ENCODE data around the gene NRXN3. TPM values are rescaled to one million over a fixed set of nuclear protein-coding genes. Genes with fewer than 3 reads are reported as not detected.

Gene NRXN3
- total RNA-seq, 2 donors from 2014 or later: not detected

DNA sequence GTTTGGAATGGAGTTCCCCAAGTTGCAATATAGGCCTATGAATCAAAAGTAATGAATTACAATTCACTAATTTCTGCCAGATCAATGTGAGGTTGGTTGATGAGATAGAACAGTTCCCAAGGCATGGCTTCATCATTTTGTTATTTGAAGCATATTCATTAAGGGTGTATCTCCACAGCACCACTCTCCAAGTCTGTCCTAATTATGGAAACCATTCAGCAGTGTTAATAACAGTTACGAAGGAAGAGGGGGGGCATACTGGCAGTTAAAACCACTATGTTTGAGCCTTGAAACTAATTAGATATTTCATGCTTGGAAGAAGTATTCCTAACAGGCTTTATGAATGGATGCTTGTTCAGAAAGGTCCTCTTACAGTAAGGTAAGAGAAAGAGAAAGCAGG, 1520.8 kb downstream of the NRXN3 start:
- no peak overlapping the region for H3K27ac Mint-ChIP-seq
- H3K36me3 Mint-ChIP-seq (ENCODE audit: insufficient read depth in 2 of 2): no peaks in the 10 kb centered on the region
- ATAC-seq (replicated peaks in 1 of 2) (no peak), DNase-seq (no peak)
- no peaks in the 10 kb centered on the region for H3K9me3 Mint-ChIP-seq
- no peak overlapping the region for H3K4me3 Mint-ChIP-seq
- no peaks in the 10 kb centered on the region for H3K4me1 Mint-ChIP-seq (ENCODE audit: low read depth)
- H3K27me3 Mint-ChIP-seq (ENCODE audit: low read depth): no peaks in the 10 kb centered on the region

GRCh38 chr14:79693935-79694334, 1523.8 kb downstream of the NRXN3 start:
- ATAC-seq (replicated peaks in 1 of 2): no peak
- Mint-ChIP-seq H3K27me3 (ENCODE audit: low read depth) (no peaks in the 10 kb centered on the region), H3K36me3 (ENCODE audit: insufficient read depth in 2 of 2) (no peaks in the 10 kb centered on the region), H3K9me3 (no peaks in the 10 kb centered on the region), H3K27ac (no peak overlapping the region), H3K4me1 (ENCODE audit: low read depth) (no peaks in the 10 kb centered on the region), H3K4me3 (no peak overlapping the region)
- no peak for DNase-seq

GRCh38 chr14:79695307-79695706, 1525.1 kb downstream of the NRXN3 start:
- ATAC-seq (replicated peaks in 1 of 2) (no peak), DNase-seq (no peak)
- Mint-ChIP-seq H3K4me1 (ENCODE audit: low read depth) (no peaks in the 10 kb centered on the region), H3K27me3 (ENCODE audit: low read depth) (no peaks in the 10 kb centered on the region), H3K4me3 (no peak overlapping the region), H3K36me3 (ENCODE audit: insufficient read depth in 2 of 2) (no peaks in the 10 kb centered on the region), H3K9me3 (no peaks in the 10 kb centered on the region), H3K27ac (no peak overlapping the region)

- Mint-ChIP-seq H3K27me3 (ENCODE audit: low read depth) (no peaks in the 10 kb centered on the region), H3K4me3 (no peak overlapping the region), H3K36me3 (ENCODE audit: insufficient read depth in 2 of 2) (no peaks in the 10 kb centered on the region), H3K9me3 (peaks cover 0 to 2% of the 10 kb centered on the region in 2 donors), H3K4me1 (ENCODE audit: low read depth) (no peaks in the 10 kb centered on the region), H3K27ac (no peak overlapping the region)
- no peak for DNase-seq
- no peak for ATAC-seq (replicated peaks in 1 of 2)
These were observed 1528.1 kb downstream of the NRXN3 start for GRCh38 chr14:79698298-79698711.

DNA sequence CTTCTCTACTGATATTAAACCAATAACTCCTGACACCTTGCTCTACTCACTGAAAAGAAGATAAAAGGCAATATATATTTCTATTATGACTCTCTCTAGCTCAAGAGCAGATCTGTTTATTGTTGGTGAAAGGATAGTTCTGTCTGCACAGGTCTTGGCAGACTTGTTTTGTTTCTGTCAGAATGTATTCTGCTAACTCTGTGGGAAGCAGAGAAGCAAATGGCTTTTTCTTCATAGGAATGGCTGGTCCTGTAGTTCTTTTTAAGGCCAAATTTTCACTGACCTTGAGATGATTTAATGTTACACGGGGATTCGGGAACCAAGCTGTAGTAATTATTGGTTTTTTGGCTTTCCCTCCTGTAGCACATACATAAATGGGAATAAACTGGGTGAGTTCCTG, 1529.0 kb downstream of the NRXN3 start:
- no peaks in the 10 kb centered on the region for H3K4me1 Mint-ChIP-seq (ENCODE audit: low read depth)
- DNase-seq: no peak
- no peaks in the 10 kb centered on the region for H3K27me3 Mint-ChIP-seq (ENCODE audit: low read depth)
- no peaks in the 10 kb centered on the region for H3K36me3 Mint-ChIP-seq (ENCODE audit: insufficient read depth in 2 of 2)
- H3K27ac Mint-ChIP-seq: no peak overlapping the region
- H3K4me3 Mint-ChIP-seq: no peak overlapping the region
- no peak for ATAC-seq (replicated peaks in 1 of 2)
- H3K9me3 Mint-ChIP-seq: peaks cover 0 to 2% of the 10 kb centered on the region in 2 donors

- Mint-ChIP-seq H3K27me3 (ENCODE audit: low read depth) (no peaks in the 10 kb centered on the region), H3K4me3 (no peak overlapping the region), H3K27ac (no peak overlapping the region), H3K9me3 (peaks cover 0 to 2% of the 10 kb centered on the region in 2 donors), H3K36me3 (ENCODE audit: insufficient read depth in 2 of 2) (no peaks in the 10 kb centered on the region), H3K4me1 (ENCODE audit: low read depth) (no peaks in the 10 kb centered on the region)
- DNase-seq: no peak
- ATAC-seq (replicated peaks in 1 of 2): no peak
These were observed 1531.2 kb downstream of the NRXN3 start for GRCh38 chr14:79701371-79701770.

DNA sequence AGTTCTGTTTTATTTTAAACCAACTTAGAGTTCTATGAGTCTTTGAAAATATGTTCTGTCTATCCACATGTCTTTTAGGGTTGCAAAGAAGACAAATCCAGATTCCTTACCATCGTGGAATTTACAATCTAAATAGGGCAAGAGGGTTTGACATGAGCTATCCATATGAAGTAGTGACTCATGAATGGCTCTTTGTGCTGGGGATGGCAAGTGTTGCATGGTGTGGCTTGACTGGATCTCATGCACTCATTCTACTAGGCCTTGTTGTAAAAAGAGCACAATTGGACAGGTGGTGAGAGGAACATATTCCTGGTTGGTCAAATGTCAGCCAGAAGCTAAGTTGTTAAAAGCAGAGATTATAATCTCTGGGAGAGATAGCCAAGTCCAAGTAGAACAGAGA, 1532.0 kb downstream of the NRXN3 start:
- Mint-ChIP-seq H3K9me3 (peaks cover 0 to 7% of the 10 kb centered on the region in 2 donors), H3K27me3 (ENCODE audit: low read depth) (no peaks in the 10 kb centered on the region), H3K36me3 (ENCODE audit: insufficient read depth in 2 of 2) (no peaks in the 10 kb centered on the region), H3K4me1 (ENCODE audit: low read depth) (no peaks in the 10 kb centered on the region), H3K4me3 (no peak overlapping the region), H3K27ac (no peak overlapping the region)
- ATAC-seq (replicated peaks in 1 of 2): no peak
- no peak for DNase-seq

DNA sequence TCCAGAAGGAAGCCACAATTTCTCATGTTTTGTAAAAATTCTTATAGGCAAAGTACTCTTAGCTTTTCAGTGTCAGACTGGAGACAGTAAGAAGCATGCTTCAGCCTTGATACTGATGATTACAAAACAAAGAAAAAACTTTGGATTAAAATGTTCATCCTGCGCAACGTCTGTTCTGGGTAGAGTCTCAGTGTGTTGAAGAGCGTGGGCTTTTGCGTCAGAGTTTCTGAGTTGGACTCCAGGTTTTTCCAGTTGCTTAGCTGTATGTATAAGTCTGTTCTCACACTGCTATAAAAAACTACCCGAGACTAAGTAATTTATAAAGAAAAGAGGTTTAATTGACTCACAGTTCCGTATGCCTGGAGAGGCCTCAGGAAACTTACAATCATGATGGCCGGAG, 1533.0 kb downstream of the NRXN3 start:
- Mint-ChIP-seq H3K27ac (no peak overlapping the region), H3K9me3 (peaks cover 2 to 8% of the 10 kb centered on the region in 2 donors), H3K4me3 (no peak overlapping the region), H3K36me3 (ENCODE audit: insufficient read depth in 2 of 2) (no peaks in the 10 kb centered on the region), H3K27me3 (ENCODE audit: low read depth) (no peaks in the 10 kb centered on the region), H3K4me1 (ENCODE audit: low read depth) (no peaks in the 10 kb centered on the region)
- no peak for ATAC-seq (replicated peaks in 1 of 2)
- DNase-seq: no peak

GRCh38 chr14:79704041-79704807, 1534.1 kb downstream of the NRXN3 start:
- no peak overlapping the region for H3K4me3 Mint-ChIP-seq
- no peaks in the 10 kb centered on the region for H3K36me3 Mint-ChIP-seq (ENCODE audit: insufficient read depth in 2 of 2)
- no peak overlapping the region for H3K27ac Mint-ChIP-seq
- no peaks in the 10 kb centered on the region for H3K4me1 Mint-ChIP-seq (ENCODE audit: low read depth)
- ATAC-seq (replicated peaks in 1 of 2) (no peak), DNase-seq (no peak)
- no peaks in the 10 kb centered on the region for H3K27me3 Mint-ChIP-seq (ENCODE audit: low read depth)
- peaks cover 2 to 12% of the 10 kb centered on the region in 2 donors for H3K9me3 Mint-ChIP-seq

GRCh38 chr14:79705126-79705894, 1535.1 kb downstream of the NRXN3 start:
- Mint-ChIP-seq H3K36me3 (ENCODE audit: insufficient read depth in 2 of 2) (no peaks in the 10 kb centered on the region), H3K4me1 (ENCODE audit: low read depth) (no peaks in the 10 kb centered on the region)
- no peak for DNase-seq

GRCh38 chr14:79706382-79706781, 1536.2 kb downstream of the NRXN3 start:
- no peak overlapping the region for H3K4me3 Mint-ChIP-seq
- no peak for ATAC-seq (replicated peaks in 1 of 2)
- no peaks in the 10 kb centered on the region for H3K27me3 Mint-ChIP-seq (ENCODE audit: low read depth)
- H3K36me3 Mint-ChIP-seq (ENCODE audit: insufficient read depth in 2 of 2): no peaks in the 10 kb centered on the region
- peaks cover 2 to 12% of the 10 kb centered on the region in 2 donors for H3K9me3 Mint-ChIP-seq
- DNase-seq: no peak
- no peaks in the 10 kb centered on the region for H3K4me1 Mint-ChIP-seq (ENCODE audit: low read depth)
- no peak overlapping the region for H3K27ac Mint-ChIP-seq

More at GRCh38 chr14:79705126-79705894, 1535.1 kb downstream of the NRXN3 start:
- Mint-ChIP-seq H3K4me3 (no peak overlapping the region), H3K27ac (no peak overlapping the region), H3K27me3 (ENCODE audit: low read depth) (no peaks in the 10 kb centered on the region), H3K9me3 (peaks cover 2 to 12% of the 10 kb centered on the region in 2 donors)
- ATAC-seq (replicated peaks in 1 of 2): no peak

GRCh38 chr14:79708426-79709388, 1538.5 kb downstream of the NRXN3 start:
- DNase-seq: no peak
- Mint-ChIP-seq H3K9me3 (peaks cover 8 to 13% of the 10 kb centered on the region in 2 donors), H3K27me3 (ENCODE audit: low read depth) (no peaks in the 10 kb centered on the region), H3K4me3 (no peak overlapping the region), H3K4me1 (ENCODE audit: low read depth) (no peaks in the 10 kb centered on the region), H3K27ac (no peak overlapping the region), H3K36me3 (ENCODE audit: insufficient read depth in 2 of 2) (no peaks in the 10 kb centered on the region)
- ATAC-seq (replicated peaks in 1 of 2): no peak

DNA sequence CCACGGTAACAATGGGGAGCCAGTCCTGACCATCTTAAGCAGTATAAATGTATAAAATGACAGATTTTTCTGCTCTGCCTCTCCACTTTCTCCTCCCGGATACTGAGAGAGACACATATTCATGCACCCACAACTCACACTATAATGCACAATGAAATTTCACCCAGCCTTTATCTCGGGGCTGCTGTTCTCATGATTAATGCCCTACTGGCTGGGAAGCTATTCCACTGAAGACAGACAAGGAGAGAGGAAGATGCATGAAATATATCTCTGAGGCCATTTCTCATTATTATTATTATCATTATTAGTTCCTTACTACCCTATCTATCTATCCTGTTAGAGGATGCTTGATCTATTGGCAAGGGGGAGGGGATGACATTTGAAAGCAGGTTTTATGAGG, 1539.4 kb downstream of the NRXN3 start:
- H3K9me3 Mint-ChIP-seq: peaks cover 8 to 13% of the 10 kb centered on the region in 2 donors
- no peaks in the 10 kb centered on the region for H3K4me1 Mint-ChIP-seq (ENCODE audit: low read depth)
- no peaks in the 10 kb centered on the region for H3K27me3 Mint-ChIP-seq (ENCODE audit: low read depth)
- H3K4me3 Mint-ChIP-seq: no peak overlapping the region
- DNase-seq: no peak
- H3K27ac Mint-ChIP-seq: no peak overlapping the region
- ATAC-seq (replicated peaks in 1 of 2): no peak
- no peaks in the 10 kb centered on the region for H3K36me3 Mint-ChIP-seq (ENCODE audit: insufficient read depth in 2 of 2)
